Lung (tissue), 12 donors: ENCODE measurements around the gene USP53. TPM values are rescaled to one million over a fixed set of nuclear protein-coding genes. Genes with fewer than 3 reads are reported as not detected.

Experiments
- ATAC-seq: fragments of 200-7000 bp; cut with Tn5 transposase; one replicate; pipeline ENCODE4 v1.9.1; 2020; ENCODE audit warnings: moderate number of reproducible peaks; ENCODE audit not compliant: insufficient read depth, low FRiP score
- DNase-seq, 3 donors: peaks; one replicate each; pipeline ENCODE4 v3.0.0-alpha.2; 2013 to 2017
- H3K27ac ChIP-seq, 2 donors: one replicate each; pipeline ENCODE4 v1.5.1; 2013; ENCODE audit warnings: mild to moderate bottlenecking in 2 of 2, moderate library complexity in 2 of 2, control low read depth in 1 of 2, inconsistent platforms in 1 of 2, low read depth in 1 of 2, low read length in 1 of 2
- H3K27me3 ChIP-seq, 3 donors: one replicate each; pipeline ENCODE4 v1.5.1; 2013; ENCODE audit warnings: low read length in 2 of 3; ENCODE audit not compliant: control insufficient read depth in 3 of 3, insufficient read depth in 3 of 3
- H3K36me3 ChIP-seq, 4 donors: one replicate each; pipeline ENCODE4 v1.5.1; 2013; ENCODE audit warnings: low read length in 4 of 4, mild to moderate bottlenecking in 1 of 4, moderate library complexity in 1 of 4; ENCODE audit not compliant: control insufficient read depth in 4 of 4, insufficient read depth in 4 of 4
- H3K4me1 ChIP-seq, 5 donors: one replicate each; pipeline ENCODE4 v1.5.1; 2013; ENCODE audit warnings: low read length in 5 of 5, mild to moderate bottlenecking in 2 of 5, moderate library complexity in 1 of 5; ENCODE audit not compliant: control insufficient read depth in 5 of 5, insufficient read depth in 5 of 5
- H3K4me3 ChIP-seq: one replicate; pipeline ENCODE4 v1.5.1; 2013; ENCODE audit warnings: mild to moderate bottlenecking, control low read depth, moderate library complexity
- H3K9ac ChIP-seq, 2 donors: one replicate each; pipeline ENCODE4 v1.5.1; 2013; ENCODE audit warnings: low read length in 2 of 2, control low read depth in 1 of 2; ENCODE audit not compliant: insufficient read depth in 1 of 2
- H3K9me3 ChIP-seq, 4 donors: one replicate each; pipeline ENCODE4 v1.5.1; 2013; ENCODE audit warnings: low read length in 3 of 4, mild to moderate bottlenecking in 1 of 4, moderate library complexity in 1 of 4; ENCODE audit not compliant: control insufficient read depth in 4 of 4, insufficient read depth in 3 of 4
- CTCF ChIP-seq: IDR thresholded peaks from 2 replicates; pipeline ENCODE4 v1.5.1; 2012; ENCODE audit warnings: mild to moderate bottlenecking; ENCODE audit errors: control extremely low read depth, extremely low read depth
- WGBS, 2 donors: extraction: QIAGEN DNeasy Blood & Tissue Kit; methylation state at CpG; one replicate each; pipeline ENCODE4 v1.1.7; 2013; 5-methylcytosine and 5-hydroxymethylcytosine counted together
- polyA plus RNA-seq, 2 donors: library from polyadenylated mRNA; stranded (reverse); fragments of 200-250 nt; gene quantifications; one replicate each; pipeline ENCODE4 v1.2.1, GENCODE V29; 2013
- total RNA-seq, 2 donors: library from RNA; depleted of rRNA in 1 of 2; stranded (reverse); fragments of >200 nt in 1 of 2; gene quantifications; one replicate each; pipeline ENCODE4 v1.2.1, GENCODE V29; 2014 to 2021
- donor health status: control.
- donor health status: control.
- donor health status: Bipolar disorder and iron deficiency.
- donor health status: healthy.
- donor health status: DM: yes; HTN: yes; CAD: no.

The USP53 gene
- total and polyA plus RNA-seq, 4 donors = 13.0 to 54.6 (median 26.3) TPM

GRCh38 chr4:119289313-119289712 is 76.8 kb downstream of the USP53 start:
- H3K4me1 ChIP-seq = peaks cover 0 to 22% (median 5%) of the 10 kb centered on the region in 5 donors
- ATAC-seq = no peak
- WGBS, 2 donors = 98 to 99% methylated on average over 5 of the region's 5 CpGs
- no peak overlapping the region for H3K9ac ChIP-seq
- peaks cover 0 to 9% (median 6%) of the 10 kb centered on the region in 4 donors for H3K36me3 ChIP-seq
- no peak overlapping the region for H3K27ac ChIP-seq
- H3K27me3 ChIP-seq = no peaks in the 10 kb centered on the region
- no peak for TF ChIP-seq CTCF
- no peak for DNase-seq
- H3K4me3 ChIP-seq = no peak overlapping the region
- no peaks in the 10 kb centered on the region for H3K9me3 ChIP-seq

GRCh38 chr4:119290598-119290997 is 78.1 kb downstream of the USP53 start:
- DNase-seq (no peak), ATAC-seq (no peak)
- 86 to 87% methylated on average over 1 of the region's 1 CpG for WGBS, 2 donors
- Histone ChIP-seq H3K9me3 (no peaks in the 10 kb centered on the region), H3K4me1 (peaks cover 0 to 10% (median 0%) of the 10 kb centered on the region in 5 donors), H3K27me3 (no peaks in the 10 kb centered on the region), H3K27ac (no peak overlapping the region), H3K4me3 (no peak overlapping the region), H3K9ac (no peak overlapping the region), H3K36me3 (peaks cover 0 to 9% (median 6%) of the 10 kb centered on the region in 4 donors)
- TF ChIP-seq CTCF = no peak

GRCh38 chr4:119296356-119296755 is 83.8 kb downstream of the USP53 start:
- Histone ChIP-seq H3K36me3 (peaks cover 5 to 25% (median 17%) of the 10 kb centered on the region in 4 donors), H3K9ac (no peak overlapping the region)
- 94 to 96% methylated on average over 2 of the region's 2 CpGs for WGBS, 2 donors

More at GRCh38 chr4:119296356-119296755, 83.8 kb downstream of the USP53 start:
- H3K4me1 ChIP-seq = peaks cover 0 to 18% (median 5%) of the 10 kb centered on the region in 5 donors
- no peak overlapping the region for H3K4me3 ChIP-seq
- no peaks in the 10 kb centered on the region for H3K9me3 ChIP-seq
- TF ChIP-seq CTCF = no peak
- H3K27me3 ChIP-seq = no peaks in the 10 kb centered on the region
- no peak overlapping the region for H3K27ac ChIP-seq
- ATAC-seq (no peak), DNase-seq (no peak)
